Mucosa of descending colon (tissue), 3 donors: ENCODE measurements around the gene CTBP1. TPM values are rescaled to one million over a fixed set of nuclear protein-coding genes. Genes with fewer than 3 reads are reported as not detected.

Experiments used
- ATAC-seq: fragments of 200-7000 bp; cut with Tn5 transposase; one replicate; pipeline ENCODE4 v1.9.1; 2020; ENCODE audit warnings: mild to moderate bottlenecking, moderate library complexity
- DNase-seq, 3 donors: peaks; one replicate each; pipeline ENCODE4 v3.0.0-alpha.2; 2020
- H3K36me3 ChIP-seq: fragments of 200-600 bp; one replicate; pipeline ENCODE4 v1.8.0; 2021; ENCODE audit warnings: low read depth, mild to moderate bottlenecking
- H3K4me1 ChIP-seq: fragments of 200-600 bp; one replicate; pipeline ENCODE4 v1.8.0; 2021; ENCODE audit warnings: low read depth, mild to moderate bottlenecking
- H3K4me3 ChIP-seq: fragments of 200-600 bp; one replicate; pipeline ENCODE4 v1.8.0; 2021; ENCODE audit warnings: mild to moderate bottlenecking
- H3K9me3 ChIP-seq: fragments of 200-600 bp; one replicate; pipeline ENCODE4 v1.8.0; 2021; ENCODE audit warnings: mild to moderate bottlenecking
- intact Hi-C, 2 donors: fragments of 100-400 bp; cut with DNase I in 1 of 2; cut with micrococcal nuclease in 1 of 2; formaldehyde crosslinking; loops; one replicate each; pipeline versions ENCODE4 v1.11.0 to v1.11.1; 2022; cut with DNase I, micrococcal nuclease
- total RNA-seq, 3 donors: library from RNA; stranded (reverse); fragmentation: NEBNext Ultra II Directional in 2 of 3; extraction: Animal tissue kit (Norgen Biotek cat#: 25700) in 2 of 3; gene quantifications; one replicate each; pipeline versions ENCODE4 v1.2.1 to v1.2.4, GENCODE V29; 2021 to 2023
- TF ChIP-seq, protein P1 (sequence below): fragments of 200-600 bp; IDR thresholded peaks from one replicate; pipeline ENCODE4 v1.8.0; 2022; ENCODE audit warnings: antibody characterized with exemption, mild to moderate bottlenecking
- donor health status: DM: no; HTN: no; CAD: no; lungs with moderate emphysema.
- donor health status: DM: no; HTN: no; CAD: no.
- donor health status: DM: no; HTN: yes; CAD: no.

The CTBP1 gene
- total RNA-seq, 3 donors from 2014 or later, result 151 to 188 (median 168) TPM

DNA sequence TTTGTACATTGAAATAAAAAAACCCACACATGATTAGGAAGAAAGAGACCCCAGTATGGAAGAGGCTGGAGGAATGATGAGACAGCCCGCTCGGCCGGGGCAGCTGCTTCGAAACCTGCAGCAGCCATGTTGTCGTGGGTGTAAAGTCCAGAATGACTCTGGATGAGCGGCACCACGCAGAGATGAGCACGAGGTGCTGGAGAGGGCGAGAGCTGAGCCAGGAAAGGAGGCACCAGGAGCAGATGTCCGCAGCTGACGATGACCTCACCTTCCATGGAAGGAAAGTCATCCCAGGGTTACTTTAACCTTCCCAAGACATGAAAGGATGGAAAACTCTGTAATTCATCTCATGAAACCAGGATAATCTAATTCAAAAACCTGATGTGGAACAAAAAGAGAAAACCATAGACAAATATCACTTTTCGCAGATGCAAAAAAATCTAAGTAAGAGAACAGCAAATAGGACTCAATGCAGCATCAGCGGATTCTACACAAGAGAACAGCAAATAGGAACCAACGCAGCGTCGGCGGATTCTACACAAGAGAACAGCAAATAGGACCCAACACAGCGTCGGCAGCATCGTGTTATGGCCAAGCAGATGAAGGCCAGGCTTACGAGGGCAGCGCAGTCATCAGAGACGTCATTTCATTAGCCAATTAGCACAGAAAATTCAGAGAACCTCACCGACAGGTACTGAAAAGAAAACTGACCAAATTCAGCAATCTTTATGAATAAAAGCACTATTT is 50.7 kb downstream of the CTBP1 start:
- ATAC-seq (no peak), DNase-seq (peak; percentile 14 to 43 (median 16))
- H3K36me3 ChIP-seq, result no peaks in the 10 kb centered on the region
- peaks cover 13% of the 10 kb centered on the region for H3K4me1 ChIP-seq
- intact Hi-C loops, result no loop called here
- no peak overlapping the region for H3K4me3 ChIP-seq
- TF ChIP-seq, protein P1, sequence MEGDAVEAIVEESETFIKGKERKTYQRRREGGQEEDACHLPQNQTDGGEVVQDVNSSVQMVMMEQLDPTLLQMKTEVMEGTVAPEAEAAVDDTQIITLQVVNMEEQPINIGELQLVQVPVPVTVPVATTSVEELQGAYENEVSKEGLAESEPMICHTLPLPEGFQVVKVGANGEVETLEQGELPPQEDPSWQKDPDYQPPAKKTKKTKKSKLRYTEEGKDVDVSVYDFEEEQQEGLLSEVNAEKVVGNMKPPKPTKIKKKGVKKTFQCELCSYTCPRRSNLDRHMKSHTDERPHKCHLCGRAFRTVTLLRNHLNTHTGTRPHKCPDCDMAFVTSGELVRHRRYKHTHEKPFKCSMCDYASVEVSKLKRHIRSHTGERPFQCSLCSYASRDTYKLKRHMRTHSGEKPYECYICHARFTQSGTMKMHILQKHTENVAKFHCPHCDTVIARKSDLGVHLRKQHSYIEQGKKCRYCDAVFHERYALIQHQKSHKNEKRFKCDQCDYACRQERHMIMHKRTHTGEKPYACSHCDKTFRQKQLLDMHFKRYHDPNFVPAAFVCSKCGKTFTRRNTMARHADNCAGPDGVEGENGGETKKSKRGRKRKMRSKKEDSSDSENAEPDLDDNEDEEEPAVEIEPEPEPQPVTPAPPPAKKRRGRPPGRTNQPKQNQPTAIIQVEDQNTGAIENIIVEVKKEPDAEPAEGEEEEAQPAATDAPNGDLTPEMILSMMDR, result no peak
- no peaks in the 10 kb centered on the region for H3K9me3 ChIP-seq

DNA sequence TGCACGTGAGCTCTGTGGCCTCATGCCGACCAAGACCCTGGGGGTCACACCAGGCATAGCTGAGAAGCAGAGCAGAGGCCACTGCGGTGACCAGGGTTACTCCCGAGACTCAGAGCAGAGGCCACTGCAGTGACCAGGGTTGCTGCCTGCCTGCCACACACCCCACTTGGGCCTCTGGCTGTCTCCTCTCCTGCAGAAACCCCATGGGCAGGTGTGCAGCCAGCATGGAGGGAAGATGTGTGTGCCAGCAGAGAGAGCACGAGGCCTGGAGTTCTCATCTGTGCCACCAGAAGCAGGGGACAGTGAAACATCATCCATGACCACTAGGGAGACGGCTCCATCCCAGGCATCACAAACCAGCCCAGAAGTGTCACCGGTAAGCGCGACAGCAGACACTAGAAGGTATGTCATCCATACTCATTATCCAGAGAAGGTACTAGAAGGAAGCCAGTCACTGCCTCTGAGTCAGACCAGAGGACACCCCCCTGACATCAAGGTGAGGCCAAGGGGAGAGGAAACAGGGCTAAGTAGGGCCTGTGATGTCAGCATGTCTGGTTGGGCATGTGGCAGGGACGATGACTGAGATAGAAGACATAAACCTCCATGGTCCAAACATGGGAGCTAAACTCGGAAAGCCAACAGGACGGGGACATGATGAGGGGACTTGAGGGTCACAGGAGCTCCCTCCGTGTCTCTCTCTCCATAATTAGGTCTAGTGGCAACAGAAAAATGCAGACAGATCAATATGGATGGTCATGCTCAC is 52.3 kb downstream of the CTBP1 start:
- Histone ChIP-seq H3K36me3 (no peaks in the 10 kb centered on the region), H3K4me3 (no peak overlapping the region), H3K9me3 (no peaks in the 10 kb centered on the region), H3K4me1 (peaks cover 23% of the 10 kb centered on the region)
- ATAC-seq (no peak), DNase-seq (peak in 1 of 3 donors; percentile 12)
- intact Hi-C loops, result no loop called here
- TF ChIP-seq, protein P1, result no peak

DNA sequence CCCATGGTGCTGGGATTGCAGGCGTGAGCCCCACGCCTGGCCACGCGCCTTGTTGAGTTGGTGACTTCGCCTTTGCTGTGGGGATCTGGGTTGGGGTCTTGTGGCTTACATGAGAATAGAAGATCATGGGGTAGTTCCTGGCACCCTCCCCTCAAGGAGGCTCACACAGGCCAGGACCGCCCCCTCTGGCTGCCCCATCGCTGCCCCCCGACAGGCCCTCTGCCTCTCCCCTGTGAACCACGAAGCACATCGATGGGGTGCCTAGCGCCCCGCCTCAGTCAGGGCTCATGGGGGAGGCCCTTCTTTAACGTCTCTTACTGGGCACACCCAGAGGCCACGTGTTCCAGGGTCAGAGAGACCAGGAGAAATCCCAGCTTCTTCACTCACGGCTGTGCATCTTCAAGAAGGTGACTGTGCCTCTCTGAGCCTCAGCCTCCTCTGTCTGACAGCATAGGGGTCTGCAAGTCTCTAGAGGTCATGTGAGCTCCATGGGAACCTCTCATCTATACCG is 53.0 kb downstream of the CTBP1 start:
- Histone ChIP-seq H3K9me3 (no peaks in the 10 kb centered on the region), H3K4me1 (peaks cover 26% of the 10 kb centered on the region), H3K4me3 (no peak overlapping the region), H3K36me3 (no peaks in the 10 kb centered on the region)
- intact Hi-C loops, result no loop called here
- TF ChIP-seq, protein P1, result no peak
- no peak for ATAC-seq
- peak in 1 of 3 donors; percentile 21 for DNase-seq

DNA sequence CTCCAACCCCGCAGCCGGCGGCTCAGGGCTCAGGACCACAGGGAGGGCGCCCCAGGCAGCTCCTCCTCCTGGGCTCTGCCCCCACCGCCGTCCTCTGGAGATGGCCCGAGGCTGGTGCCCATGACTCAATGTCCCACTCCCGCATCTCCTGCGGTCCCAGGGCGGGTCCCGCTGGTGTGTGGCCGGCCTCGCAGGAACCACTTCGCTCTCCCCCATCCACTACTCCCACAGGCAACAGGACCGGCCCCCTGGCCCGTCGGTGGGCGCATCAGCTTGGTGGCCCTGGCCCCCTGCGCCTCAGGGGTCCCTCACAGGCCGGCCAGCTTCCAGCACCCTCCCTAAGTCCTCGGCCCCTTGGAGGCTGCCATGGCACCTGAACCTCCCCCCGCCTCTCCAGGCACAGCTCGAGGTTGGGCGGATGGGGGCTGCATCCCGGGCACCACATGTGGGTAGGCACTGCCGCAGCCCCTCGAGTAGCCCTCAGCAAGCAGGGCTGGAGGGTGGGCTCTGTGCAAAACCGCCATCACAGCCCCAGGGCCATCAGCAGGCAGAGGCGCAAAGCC is 53.7 kb downstream of the CTBP1 start:
- DNase-seq, result peak; percentile 4 to 56 (median 31)
- no peaks in the 10 kb centered on the region for H3K9me3 ChIP-seq
- TF ChIP-seq, protein P1, result no peak
- peaks cover 23% of the 10 kb centered on the region for H3K4me1 ChIP-seq
- ATAC-seq, result no peak
- no peaks in the 10 kb centered on the region for H3K36me3 ChIP-seq
- H3K4me3 ChIP-seq, result no peak overlapping the region
- intact Hi-C loops, result no loop called here

DNA sequence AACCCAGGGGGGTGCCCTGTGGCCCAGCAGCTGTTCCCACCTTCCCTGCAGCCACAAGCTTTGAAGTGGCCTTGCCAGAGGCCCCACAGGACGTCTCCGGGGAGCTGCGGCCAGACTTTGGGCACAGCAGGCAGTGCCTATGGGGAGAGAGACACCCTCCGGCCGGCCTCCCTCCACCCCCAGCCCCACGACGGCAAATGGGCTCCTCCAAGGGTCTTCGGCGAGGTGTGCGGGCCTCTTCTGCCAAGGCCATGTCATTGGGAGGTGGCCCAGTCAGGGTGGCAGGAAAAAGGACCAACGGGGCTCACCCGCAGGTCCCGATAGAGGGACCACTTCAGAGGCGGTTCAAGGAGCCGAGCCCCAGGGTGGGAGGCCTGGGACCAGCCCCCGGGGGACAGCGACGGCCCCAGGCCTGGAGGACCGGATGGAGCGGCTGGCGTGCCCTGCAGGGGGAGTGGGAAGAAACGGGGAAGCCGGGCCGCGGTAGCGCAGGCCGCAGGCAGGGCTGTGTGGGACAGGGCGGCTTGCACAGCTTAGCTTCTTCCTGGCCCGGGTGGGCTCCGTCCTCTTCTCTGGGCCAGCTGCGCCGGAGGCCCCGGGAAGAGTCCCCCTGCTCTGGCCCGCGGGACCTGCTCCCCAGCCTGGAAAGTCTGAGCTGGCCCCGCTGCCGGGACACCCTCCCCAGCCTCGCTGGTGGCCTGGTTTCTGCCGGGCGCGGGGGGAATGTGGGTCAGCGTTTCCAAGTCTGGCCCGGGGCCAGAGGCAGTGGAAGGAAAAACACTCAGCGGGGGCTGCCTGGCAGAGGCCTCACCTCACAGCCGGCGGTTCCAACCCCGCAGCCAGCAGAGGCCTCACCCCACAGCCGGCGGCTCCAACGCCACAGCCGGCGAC is 54.7 kb downstream of the CTBP1 start:
- peak; percentile 2 for ATAC-seq

More for the DNA sequence above, 54.7 kb downstream of the CTBP1 start:
- intact Hi-C loops, result no loop called here
- Histone ChIP-seq H3K9me3 (no peaks in the 10 kb centered on the region), H3K4me3 (no peak overlapping the region), H3K4me1 (peaks cover 20% of the 10 kb centered on the region), H3K36me3 (no peaks in the 10 kb centered on the region)
- DNase-seq, result peak; percentile 35 to 70 (median 68)
- TF ChIP-seq, protein P1, result no peak
